ENCODE data around the gene CORO1C.
A peak's percentile ranks its signal among the peaks of the same experiment; 100 is the strongest.

The CORO1C gene

DNA sequence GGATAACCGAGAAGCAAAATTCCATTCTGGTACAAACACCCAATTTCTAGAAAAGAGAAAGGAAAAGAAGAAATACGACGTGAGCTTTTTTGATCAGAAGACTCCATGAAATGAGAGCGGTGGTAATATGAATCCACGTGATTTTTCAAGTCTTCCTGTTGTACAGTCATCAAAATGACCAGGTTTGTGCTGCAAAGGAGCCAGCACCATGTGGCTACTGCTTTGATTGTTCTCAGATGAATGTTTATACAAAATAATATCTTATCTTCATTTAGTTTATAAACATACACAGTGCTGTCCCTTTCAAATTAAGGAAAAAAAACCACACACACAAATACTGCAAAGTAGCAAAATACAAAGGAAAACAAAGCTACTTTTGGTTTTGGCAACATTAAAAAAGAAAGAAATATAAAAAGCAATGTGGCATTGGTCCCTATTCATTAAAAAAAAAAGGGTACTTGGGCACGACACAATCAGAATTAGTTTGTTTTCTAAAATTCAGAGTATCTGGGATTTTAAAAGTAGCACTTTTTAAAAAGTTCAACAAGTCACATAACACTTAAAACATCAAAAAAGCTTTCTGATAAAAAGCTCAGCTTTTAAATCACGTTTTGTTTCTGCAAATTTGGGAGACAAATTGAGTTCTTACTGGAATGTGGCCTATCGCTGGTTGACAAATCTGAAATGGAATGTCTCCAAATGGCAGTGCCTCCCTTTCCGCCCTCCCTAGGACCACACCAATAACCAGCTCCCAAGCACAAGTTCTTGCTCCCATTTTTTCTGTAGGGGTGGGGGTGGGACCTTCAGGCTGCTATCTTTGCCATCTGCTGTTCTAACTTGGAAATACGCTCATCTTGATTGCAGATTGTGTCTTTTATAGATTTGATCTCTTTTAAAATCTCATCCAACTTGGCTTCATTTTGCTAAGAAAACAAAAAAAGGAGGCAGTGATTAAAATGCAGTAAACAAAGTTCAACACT is 84.4 kb downstream of the CORO1C start:
- DNase-seq, result no peak

DNA sequence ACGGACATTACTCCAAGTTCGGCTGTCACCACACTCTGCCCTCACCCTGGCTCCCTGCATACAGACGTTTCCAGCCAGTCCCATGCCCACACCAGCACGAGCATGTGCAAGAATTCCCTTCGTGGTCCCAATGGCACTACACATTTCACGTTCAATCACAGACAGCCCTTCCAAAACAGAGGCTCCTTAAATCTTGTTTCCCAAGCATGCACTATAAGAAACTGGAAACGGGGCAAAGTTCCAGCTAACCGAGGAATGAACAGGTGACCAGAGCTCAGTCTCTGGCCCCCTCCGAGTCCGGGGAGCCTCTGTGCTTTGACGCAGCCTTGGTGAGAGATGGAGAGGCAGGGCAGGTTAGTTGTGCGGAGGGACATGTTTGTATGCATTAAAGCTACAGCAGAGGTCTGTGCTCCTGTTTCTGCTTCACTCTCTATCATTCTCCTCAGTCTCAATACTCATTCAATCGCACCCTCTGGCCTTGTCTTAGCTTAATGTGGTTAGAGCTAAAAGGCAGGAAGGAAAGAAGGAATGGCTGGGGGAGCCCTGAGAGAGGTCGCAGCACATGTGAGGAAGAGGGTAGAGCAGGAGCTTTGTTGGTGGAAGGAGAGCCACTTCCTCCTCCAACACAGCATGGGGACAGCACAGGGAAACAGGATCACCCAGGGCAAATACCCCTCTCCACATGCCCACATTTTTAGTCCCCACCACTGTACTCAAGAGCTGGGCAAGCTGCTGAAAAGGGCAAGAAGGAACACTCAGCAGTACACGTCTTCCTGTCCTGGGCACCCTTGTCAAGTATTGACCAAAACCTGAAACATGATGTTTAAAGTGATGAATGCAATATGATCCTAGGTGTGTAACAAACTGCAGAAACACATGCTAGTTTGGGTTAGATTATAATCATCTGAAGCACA is 85.4 kb downstream of the CORO1C start:
- DNase-seq, result no peak

DNA sequence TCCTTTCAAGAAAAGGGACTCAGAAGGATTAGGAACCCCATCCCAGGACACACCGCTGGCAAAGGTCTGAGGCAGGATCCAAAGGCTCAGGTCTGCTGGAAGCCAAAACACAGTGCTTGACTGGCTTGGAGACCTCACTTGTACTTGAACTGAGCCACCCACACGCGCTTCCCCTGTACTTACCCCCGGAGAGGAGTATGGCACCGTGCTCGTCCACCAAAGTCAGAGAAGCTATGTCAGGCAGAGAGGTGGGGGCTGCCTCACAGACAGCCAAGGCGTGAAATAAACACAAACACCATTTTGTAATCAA is 86.6 kb downstream of the CORO1C start:
- no peak for DNase-seq

DNA sequence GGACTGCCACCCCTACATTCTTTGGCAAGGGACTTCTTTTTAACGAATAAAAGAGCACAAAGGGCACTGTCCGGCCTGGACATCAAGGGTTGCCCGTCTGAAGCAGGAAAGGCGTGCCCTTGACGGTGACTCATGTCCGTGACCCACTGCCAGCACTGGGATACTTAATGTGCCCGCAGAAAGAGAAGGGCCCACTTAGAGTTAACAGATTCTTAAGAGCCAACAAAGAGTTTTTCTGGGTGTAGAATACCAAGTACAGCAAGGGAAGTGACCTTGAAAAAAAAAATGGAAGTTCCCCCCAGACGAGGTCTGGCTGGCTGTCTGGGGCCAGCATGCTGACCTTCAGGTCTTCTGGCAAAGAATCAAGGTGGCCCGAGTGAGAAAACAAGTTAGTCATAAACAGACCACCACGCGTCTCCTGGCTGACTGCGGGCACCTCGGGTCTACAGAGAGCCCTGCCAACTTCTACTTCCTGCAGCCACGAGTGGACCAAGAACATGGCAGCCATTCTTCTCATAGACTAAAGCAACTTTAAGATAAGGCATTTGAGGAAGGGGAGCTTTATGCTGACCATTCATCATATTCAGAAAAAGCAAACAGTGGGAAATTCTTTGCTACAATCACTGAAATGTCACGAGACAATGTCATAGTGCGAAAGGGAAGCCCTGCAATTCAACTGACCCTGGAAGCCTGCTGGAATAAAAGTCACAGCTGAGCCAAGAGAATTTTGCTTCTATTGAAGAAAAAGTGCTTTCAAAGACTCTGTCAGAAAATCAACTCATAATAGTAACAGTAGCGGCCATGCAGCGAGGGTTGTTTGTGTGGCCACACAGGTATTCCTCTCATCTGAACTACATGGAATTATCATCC is 87.1 kb downstream of the CORO1C start:
- peak; percentile 50 for DNase-seq

DNA sequence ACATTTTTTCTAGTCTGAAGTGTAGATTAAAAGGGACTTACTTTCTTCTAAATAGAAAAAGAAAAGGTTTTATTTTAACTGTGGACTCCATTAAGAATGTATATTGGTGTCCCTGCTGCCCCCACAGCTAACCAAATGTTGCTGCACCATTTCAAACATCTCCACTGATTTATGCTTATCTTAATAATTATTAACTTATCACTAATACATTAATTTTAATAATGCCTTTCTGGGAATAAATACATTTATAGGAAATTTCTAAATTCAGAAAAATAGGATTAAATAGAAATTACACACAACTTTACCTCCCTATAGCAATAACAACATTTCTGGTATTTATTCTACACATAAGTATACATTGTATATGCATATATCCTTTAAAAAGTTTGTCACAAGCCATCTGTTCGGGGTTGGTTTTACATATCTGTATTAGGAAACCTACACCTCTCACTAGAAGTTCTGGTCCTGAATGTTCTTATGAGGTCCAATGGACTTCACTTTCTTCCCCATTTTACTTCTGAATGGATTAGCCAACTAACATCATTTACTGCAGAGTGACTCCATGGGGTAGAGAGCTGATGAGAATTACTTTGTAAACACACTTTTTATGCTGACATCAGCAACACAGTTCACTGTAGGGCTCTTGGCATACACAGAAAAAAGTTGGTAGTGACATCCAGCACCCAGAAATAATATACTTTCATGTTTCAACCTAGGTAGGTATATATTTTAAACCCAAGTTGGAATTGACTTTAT is 88.2 kb downstream of the CORO1C start:
- no peak for DNase-seq

DNA sequence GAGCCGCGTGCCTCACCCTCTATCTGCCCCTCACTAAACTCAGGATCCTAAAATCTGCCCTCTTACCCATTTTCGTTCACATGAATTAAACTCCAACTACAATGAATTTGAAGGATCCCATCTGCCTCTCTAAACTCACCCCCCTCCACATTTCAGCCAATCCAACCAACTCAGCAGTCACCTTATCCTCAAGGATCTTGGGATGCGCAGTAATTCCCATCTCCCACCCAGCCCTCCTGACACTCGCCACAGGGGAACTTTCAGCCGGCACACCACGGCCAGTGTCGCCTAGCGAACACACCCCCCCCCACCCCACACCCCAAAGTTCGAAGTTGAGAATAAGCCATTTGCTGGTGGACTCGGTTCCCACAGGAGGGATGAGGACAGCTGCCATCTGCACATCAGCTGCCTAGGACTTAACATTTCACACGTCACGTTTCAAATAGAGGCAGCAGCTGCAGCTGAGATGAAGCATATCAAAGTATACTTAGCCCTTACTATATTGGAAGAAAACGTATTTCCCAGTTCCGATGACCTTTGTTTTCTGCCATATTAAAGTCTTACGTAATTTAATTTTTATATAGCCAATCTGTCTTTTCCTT is 88.9 kb downstream of the CORO1C start:
- no peak for DNase-seq

DNA sequence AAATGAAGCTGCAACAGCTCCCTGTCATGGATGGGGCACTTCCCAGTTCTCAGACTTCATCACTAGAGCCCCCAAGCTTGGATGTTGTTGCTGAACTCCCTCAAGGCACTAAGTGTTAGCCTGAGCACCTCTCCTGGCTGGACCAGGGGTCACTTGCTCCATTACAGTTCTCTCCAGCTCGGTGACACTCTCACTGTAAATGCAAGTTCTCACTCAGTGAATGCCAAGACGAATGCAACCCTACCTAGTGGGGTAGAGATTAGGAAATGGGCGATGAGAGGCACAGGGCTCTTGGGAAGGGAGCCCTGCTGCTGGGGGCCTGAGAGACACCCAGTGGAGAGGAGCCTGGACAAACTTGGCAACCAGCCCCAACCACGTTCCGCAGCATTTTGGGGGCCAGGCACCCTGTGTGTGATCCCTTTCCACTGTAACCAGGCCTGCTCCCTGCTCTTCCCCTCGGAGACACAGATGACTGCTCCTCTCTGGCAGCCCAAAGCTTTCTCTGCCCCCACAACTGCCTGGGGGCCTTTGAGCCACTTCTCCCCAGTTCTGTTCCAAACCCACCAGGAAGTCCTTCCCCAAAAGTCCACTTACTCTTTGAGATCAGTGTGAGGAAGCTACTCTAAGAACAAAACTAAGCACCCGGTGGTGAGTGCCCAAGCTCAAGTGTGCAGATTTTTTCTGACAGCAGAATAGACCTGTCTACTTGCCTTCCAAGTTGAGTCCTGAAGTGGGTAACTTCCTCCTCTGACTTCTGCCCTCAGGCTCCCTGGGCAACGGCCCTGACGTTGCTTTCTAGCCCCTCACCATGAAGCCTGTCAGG is 89.7 kb downstream of the CORO1C start:
- DNase-seq, result peak; percentile 62

DNA sequence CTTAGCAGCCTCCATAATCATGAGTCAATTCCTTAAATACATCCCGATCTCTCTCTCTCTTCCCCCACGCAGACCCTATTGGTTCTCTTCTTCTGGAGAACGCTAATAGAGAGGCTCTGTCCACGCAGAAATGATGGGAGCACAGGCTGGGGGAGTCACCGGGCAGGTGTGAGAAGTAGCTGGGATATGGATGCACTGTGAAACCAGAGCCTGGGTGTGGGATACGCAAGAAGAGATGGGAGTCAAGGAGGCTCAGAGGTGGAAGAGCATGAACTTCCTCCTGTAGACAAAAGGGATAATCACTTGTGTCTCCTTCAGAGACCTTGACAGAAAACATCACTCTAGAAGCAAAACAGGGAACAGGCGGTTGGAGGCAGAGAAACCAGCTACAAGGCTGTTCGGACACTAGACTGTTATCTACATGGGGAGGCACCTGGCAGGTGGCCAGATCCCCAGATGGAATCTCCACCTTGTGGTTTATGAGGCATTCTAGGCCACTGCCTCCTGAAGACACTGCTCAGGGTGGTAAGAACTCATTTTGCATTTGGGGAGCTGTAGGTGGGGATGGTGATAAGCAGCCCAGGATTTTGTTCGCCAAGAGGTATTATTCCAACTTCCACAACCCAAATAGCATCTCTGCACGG is 90.4 kb downstream of the CORO1C start:
- no peak for DNase-seq

DNA sequence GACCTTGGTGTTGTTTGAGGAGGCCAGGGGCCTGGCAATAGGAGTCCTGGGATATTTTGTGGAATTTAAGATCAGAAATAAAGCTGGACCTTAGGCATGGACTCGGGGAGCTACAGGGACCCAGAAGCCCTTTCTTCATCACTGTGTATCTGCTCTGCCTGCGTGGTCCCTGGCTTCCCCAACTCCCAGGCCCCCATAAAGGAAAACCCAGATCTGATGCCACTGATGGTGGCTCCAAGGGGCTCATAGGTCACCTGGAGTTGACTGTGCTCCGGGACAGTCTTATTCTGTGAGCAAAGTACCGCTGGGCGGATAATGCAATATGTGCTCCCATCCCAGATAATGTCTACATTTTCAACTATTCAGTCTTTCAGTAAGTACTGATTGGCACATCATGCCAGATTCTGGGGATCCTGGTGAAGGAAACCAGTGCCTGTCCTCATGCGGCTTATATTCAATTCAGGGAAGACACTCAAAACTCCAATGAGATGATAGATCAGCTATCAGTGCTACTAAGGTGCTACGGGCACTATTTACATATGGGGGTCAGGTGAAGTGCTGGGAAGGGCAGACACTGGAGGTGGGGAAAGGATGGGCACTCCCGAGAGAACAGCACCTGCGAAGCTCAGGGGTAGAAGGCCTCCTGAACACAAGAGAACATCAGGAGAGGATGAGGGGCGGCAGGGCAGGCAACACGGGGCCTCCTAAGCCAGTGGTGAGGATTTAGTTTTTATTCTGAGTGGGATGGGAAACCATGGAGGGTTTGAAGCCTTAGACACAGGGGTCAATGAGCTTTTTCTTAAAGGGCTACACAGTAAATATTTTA is 92.1 kb downstream of the CORO1C start:
- DNase-seq, result peak; percentile 7

DNA sequence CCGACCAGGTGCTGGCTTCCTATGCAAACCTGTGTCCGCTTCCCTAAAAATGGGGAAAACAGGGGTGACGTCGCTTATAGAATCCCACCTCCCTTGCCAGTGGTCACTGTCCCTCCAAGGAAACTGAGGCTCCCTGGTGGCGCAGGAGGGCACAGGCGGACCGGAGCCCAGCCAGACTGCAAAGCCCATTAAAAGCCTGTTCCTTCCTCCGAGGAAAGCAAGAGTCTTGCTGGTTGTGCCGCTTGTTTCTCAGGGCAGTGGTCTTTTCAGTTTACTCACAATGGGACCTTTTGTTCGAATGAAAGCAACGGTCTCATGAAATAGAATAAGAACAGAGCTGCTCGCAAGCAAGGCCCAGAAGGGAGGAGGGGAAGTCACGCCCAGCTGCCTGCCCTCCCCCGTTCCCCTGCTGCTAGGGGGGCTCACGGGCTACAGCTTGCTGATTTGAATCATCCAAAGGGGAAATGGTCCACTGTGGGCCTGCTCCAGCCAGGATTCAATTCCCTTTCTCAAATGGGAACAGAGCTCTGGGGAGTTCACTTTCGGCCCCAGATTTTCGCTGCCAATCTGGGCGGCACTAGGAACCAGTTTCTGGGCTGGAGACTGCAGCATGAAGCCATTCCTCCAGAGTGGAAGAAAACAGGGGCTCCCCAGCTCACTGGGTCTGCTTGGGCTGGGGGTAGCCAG is 93.0 kb downstream of the CORO1C start:
- DNase-seq, result peak; percentile 82

DNA sequence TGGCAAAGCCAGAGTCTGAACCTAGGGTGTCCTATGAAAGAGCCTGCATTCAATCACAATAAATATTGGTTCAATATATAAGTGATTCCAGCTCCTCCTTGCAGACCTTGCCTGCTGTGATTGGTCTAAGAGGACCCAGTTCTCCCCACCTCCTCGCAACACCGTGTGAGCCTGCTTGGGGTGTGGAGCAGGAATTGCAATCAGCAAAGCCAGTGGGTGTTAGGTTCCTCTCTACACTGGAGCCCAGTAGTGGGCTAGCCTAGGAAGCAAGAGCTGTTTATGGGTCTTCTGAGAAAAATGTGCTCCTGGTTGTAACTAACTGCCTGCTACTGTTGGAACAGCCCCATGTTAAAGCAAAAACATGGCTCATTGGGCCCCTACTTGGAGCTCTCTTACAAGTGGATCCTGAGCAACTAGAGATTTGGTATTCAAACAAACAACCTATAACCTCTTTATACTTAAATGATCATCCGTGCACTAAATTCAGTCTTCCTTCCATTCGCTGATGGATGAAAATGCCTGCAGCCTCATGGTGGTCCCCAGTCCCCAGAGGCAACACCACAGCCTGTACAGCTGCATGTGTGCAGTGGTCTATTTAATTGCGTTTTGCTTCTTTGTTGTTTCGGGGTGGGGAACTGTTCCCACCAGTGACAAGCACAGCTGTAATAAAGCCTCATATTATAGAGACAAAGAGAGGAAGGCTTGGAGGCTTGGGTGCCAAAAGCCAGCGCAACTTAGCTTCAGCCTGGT is 93.9 kb downstream of the CORO1C start:
- no peak for DNase-seq

DNA sequence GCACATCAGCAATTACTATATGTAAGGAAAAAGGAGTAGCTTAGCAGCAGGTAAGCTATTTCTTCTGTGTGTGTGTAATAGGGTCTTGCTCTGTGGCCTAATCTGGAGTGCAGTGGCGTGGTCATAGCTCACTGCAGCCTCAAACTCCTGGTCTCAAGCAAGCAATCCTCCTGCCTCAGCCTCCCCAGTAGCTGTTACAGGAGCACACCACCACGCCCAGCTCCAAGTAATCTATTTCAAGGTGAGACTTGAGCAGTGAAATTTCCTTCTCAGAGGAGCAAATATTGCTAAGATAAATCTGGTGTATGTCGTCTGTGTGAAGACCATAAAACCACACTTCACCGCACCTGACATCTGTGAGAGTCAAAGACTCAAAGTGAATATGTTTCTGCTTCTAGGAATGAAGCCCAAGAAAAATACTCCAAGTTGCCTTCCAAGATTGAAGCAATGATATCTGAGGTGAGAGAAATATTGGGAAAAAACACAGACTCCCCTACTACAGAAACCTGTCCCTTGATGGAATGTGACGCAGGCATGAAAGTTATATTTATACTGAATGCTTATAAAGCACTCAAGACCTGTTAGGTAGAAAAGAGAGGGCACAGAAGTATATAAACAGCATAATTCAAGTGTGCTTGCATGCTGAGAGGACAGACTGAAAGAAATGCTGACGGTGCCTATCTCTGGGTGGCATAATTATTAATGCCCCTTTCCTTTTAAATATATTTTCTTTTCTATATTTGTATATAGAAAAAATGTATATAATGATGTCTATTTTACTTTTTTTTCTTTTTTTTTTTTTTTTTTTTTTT is 95.1 kb downstream of the CORO1C start:
- DNase-seq, result no peak

DNA sequence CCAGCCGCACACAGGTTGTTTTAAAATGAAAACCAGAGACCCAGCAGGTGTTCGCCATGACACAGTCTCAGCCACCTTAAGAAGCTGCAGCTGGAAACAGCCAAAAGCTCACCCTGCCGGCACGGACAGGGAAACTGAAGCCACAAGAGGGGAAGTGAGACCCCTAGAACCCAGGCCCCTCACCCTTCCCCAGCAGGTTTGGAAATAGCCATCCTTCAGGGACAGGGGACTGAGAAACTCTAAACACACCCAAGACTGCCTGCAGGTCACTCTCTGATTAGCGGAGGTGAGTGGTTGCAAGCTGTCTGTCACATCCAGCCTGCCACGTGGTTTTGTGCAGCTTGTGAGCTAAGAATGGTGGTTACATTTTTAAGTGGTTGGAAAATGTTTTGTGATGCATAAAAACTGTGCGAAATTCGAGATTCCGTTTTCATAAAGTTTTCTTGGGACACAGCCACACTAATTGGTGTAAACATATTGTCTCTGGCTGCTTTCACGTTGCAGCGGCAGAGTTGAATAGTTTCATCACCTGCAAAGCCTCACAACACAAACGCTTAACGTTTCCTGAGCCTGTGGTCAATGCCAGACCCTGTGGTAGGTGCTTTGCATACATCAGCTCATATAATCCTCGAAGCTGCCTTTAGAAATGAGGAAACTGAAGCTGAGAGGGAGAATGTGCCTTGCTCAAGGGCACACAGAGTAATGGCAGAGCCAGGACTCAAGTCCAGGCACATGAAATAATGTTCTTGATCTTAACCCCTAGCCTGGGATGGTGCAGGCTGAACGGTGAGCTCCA is 95.9 kb downstream of the CORO1C start:
- DNase-seq, result no peak

DNA sequence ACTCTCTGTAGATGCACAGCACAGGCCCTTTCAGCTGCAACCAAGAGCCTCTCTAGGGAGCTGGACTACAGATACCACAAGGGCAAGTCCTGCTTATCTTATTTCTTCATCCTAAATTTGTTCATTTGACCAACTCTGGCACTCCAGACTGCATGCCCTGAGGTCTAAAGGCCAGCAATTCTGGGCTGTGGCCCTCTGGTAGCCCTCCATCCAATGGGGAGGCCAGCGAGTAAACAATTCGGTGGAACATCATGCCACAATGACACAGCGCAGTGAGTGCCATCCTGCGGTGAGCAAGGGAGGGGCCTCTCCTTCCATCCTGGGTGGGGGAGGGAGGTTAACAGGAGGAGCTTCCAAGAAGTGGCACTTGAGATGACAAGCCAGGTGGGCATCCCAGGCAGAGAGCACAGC is 97.0 kb downstream of the CORO1C start:
- no peak for DNase-seq

DNA sequence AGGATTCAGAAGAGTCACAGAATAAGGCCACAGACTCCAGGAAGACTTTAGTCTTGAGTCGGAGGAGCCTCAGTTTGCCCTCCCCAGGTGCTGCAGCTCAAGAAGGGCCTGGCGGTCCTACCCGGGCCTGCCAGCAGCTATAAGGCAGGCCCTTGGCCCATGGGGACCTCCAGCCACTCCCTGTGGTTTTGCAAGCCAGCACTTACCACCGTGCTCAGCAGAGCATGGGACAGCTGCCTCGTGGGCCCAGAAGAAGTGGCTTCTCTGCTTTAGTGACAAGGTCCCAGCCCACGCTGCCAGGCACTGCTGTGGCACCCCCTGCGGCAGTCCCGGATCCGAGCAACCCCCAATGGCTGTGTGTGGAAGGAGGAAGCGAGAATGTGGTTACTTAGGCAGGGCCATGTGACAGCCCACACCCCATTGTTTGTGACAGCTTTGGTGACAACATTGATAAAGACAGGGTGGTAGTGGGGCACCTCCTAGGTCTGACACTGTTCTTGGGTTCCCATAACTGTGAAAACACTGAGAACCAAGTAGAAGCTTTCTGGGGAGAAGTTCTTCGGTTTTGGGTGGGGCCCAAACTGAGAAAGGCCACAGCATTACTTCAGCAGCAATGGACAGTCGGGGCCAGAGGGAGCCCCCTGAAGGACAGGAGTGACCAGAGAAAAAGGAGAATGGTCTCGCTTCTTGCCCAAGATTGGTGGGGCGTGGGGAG is 97.6 kb downstream of the CORO1C start, which contains the start of gene SELPLG:
TSS of gene SELPLG (minus strand) at position 361 of the 715 bp plus-strand sequence. CDS start 9,587 bp downstream, outside the sequence.
- peak; percentile 19 for DNase-seq
